ENCODE results near the gene SACS.
"Not testable (repeated sequence)": the region's sequence is repeated elsewhere in the genome, so short reads cannot be mapped to it uniquely, and the experiment has no call there.

SACS gene

GRCh38 chr13:23411706-23412105, 21.8 kb downstream of the SACS start:
- no CpG with 5 or more reads among the region's 11 CpGs for WGBS (ENCODE audit: insufficient coverage, insufficient read length)
- Histone ChIP-seq H3K9me3 (ENCODE audit: control insufficient read depth, insufficient read depth, low read length) (no peaks in the 10 kb centered on the region), H3K27ac (ENCODE audit: low read length) (no peak overlapping the region), H3K4me1 (ENCODE audit: control insufficient read depth, insufficient read depth, low read length) (no peaks in the 10 kb centered on the region), H3K27me3 (ENCODE audit: control insufficient read depth, insufficient read depth, low read length) (no peaks in the 10 kb centered on the region), H3K36me3 (ENCODE audit: control insufficient read depth, insufficient read depth, low read length) (no peaks in the 10 kb centered on the region), H3K4me3 (ENCODE audit: low read length) (no peak overlapping the region)
- no peak for DNase-seq (ENCODE audit: low read depth, low spot score)

- no CpG with 5 or more reads among the region's 4 CpGs for WGBS (ENCODE audit: insufficient coverage, insufficient read length)
- DNase-seq (ENCODE audit: low read depth, low spot score): no peak
- Histone ChIP-seq H3K4me1 (ENCODE audit: control insufficient read depth, insufficient read depth, low read length) (no peaks in the 10 kb centered on the region), H3K4me3 (ENCODE audit: low read length) (no peak overlapping the region), H3K9me3 (ENCODE audit: control insufficient read depth, insufficient read depth, low read length) (no peaks in the 10 kb centered on the region), H3K27me3 (ENCODE audit: control insufficient read depth, insufficient read depth, low read length) (no peaks in the 10 kb centered on the region), H3K36me3 (ENCODE audit: control insufficient read depth, insufficient read depth, low read length) (no peaks in the 10 kb centered on the region), H3K27ac (ENCODE audit: low read length) (no peak overlapping the region)
These were observed 22.3 kb downstream of the SACS start for GRCh38 chr13:23411220-23411619.

DNA sequence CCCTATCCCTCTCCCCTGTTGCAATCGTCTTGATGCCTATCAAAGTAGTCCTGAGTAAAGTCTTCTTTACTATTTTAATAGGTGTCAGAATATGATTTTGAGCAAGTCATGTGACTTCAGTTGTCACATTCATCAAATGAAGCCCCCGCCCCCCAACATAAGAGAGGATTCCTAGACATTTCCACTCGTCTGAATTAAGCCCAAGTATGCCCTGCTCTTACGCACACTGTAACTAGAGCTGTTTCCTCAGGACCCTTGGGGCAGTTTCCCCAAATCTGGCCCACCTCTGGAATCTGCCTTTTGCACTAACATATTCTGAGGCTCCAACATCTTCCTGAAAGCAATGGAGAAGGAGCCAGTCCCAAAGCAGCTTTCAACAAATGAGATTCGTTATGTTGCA, 25.5 kb downstream of the SACS start:
- Histone ChIP-seq H3K27me3 (ENCODE audit: control insufficient read depth, insufficient read depth, low read length) (no peaks in the 10 kb centered on the region), H3K36me3 (ENCODE audit: control insufficient read depth, insufficient read depth, low read length) (no peaks in the 10 kb centered on the region), H3K9me3 (ENCODE audit: control insufficient read depth, insufficient read depth, low read length) (no peaks in the 10 kb centered on the region), H3K4me1 (ENCODE audit: control insufficient read depth, insufficient read depth, low read length) (no peaks in the 10 kb centered on the region), H3K27ac (ENCODE audit: low read length) (no peak overlapping the region), H3K4me3 (ENCODE audit: low read length) (no peak overlapping the region)
- DNase-seq (ENCODE audit: low read depth, low spot score): no peak
- no CpG with 5 or more reads among the region's 5 CpGs for WGBS (ENCODE audit: insufficient coverage, insufficient read length)

DNA sequence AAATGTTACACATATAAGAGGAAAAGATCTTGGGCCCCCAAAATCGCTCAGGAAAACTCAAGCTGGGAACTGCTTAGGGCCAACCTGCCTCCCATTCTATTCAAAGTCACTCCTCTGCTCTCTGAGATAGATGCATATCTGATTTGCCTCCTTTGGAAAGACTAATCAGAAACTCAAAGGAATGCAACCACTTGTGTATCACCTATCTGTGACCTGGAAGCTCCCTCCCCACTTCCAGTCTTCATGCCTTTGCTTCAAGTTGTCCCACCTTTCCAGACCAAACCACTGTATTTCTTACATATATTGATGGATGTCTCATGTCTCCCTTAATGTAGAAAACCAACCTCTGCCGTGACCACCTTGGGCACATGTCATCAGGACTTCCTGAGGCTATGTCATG, 32.3 kb downstream of the SACS start:
- H3K4me3 ChIP-seq (ENCODE audit: low read length); H3K4me1 ChIP-seq (ENCODE audit: control insufficient read depth, insufficient read depth, low read length); H3K9me3 ChIP-seq (ENCODE audit: control insufficient read depth, insufficient read depth, low read length); H3K27me3 ChIP-seq (ENCODE audit: control insufficient read depth, insufficient read depth, low read length); H3K36me3 ChIP-seq (ENCODE audit: control insufficient read depth, insufficient read depth, low read length); DNase-seq (ENCODE audit: low read depth, low spot score); H3K27ac ChIP-seq (ENCODE audit: low read length): not testable (repeated sequence)
- no CpG with 5 or more reads among the region's 2 CpGs for WGBS (ENCODE audit: insufficient coverage, insufficient read length)

- H3K36me3 ChIP-seq (ENCODE audit: control insufficient read depth, insufficient read depth, low read length): no peaks in the 10 kb centered on the region; the same call in 1 of the 2 replicates
- H3K4me1 ChIP-seq (ENCODE audit: control insufficient read depth, insufficient read depth, low read length): no peaks in the 10 kb centered on the region
- no peak for DNase-seq (ENCODE audit: low read depth, low spot score)
- H3K4me3 ChIP-seq (ENCODE audit: low read length): no peak overlapping the region
- no peaks in the 10 kb centered on the region for H3K9me3 ChIP-seq (ENCODE audit: control insufficient read depth, insufficient read depth, low read length)
- H3K27me3 ChIP-seq (ENCODE audit: control insufficient read depth, insufficient read depth, low read length): no peaks in the 10 kb centered on the region
- no CpG with 5 or more reads among the region's 6 CpGs for WGBS (ENCODE audit: insufficient coverage, insufficient read length)
- H3K27ac ChIP-seq (ENCODE audit: low read length): no peak overlapping the region
These were observed 34.2 kb downstream of the SACS start for GRCh38 chr13:23399347-23399746.

DNA sequence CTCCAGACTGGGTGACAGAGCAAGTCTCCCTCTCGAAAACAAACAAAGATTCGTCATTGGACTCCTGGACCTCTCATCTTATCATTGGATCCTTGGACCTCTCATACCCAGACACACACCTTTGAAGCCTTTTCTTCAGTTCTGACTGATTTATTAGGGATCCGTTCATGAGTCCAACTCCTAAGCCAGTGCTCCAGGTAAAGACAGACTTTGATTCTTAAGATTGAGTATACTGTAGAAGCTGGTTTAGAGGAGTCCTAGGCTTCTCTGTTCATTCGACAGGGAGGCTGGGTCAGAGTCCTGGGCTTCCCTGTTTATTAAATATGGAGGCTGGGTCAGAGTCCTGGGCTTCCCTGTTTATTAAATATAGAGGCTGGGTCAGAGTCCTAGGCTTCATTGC, 38.7 kb downstream of the SACS start:
- DNase-seq (ENCODE audit: low read depth, low spot score): no peak
- Histone ChIP-seq H3K4me1 (ENCODE audit: control insufficient read depth, insufficient read depth, low read length) (0 out of 2 replicates have a peak, but pooled peaks cover 1% of the 10 kb centered on the region), H3K27ac (ENCODE audit: low read length) (no peak overlapping the region), H3K27me3 (ENCODE audit: control insufficient read depth, insufficient read depth, low read length) (no peaks in the 10 kb centered on the region), H3K36me3 (ENCODE audit: control insufficient read depth, insufficient read depth, low read length) (no peaks in the 10 kb centered on the region; the same call in 1 of the 2 replicates), H3K4me3 (ENCODE audit: low read length) (no peak overlapping the region), H3K9me3 (ENCODE audit: control insufficient read depth, insufficient read depth, low read length) (no peaks in the 10 kb centered on the region)
- no CpG with 5 or more reads among the region's 4 CpGs for WGBS (ENCODE audit: insufficient coverage, insufficient read length)

DNA sequence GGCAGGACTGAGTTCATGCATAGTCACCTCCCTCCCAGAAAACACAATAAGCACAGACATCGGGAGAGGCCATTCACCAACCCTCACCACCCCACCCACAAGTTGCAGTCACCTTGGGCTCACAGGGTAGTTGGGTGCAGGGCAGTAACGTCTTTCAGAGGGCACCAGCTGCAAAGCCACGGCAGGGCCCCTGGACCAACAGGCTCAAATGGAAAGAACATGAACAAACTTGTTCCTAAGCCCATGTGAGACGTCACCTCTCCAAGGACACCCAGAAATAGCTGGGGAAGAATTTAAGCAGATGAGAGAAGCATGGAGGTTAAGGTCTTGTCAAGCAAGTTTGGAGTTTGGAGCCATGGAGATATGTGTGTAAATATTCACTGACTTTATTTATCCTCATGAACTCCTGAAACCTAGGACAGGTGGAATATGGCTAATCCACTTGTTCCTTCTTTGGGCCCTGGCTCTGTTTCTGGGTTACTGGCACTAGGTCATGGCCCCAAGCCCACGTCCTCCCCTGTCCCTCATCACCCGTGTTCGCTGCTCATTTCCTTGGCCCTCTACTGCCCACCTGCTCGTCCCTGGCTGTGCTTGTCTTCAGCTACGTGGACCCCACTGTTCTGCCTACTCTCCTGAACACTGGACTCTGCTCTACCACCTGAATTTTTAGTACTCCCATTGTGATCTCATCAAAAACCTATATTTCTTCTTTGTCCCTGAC, 40.4 kb downstream of the SACS start:
- no CpG with 5 or more reads among the region's 9 CpGs for WGBS (ENCODE audit: insufficient coverage, insufficient read length)

DNA sequence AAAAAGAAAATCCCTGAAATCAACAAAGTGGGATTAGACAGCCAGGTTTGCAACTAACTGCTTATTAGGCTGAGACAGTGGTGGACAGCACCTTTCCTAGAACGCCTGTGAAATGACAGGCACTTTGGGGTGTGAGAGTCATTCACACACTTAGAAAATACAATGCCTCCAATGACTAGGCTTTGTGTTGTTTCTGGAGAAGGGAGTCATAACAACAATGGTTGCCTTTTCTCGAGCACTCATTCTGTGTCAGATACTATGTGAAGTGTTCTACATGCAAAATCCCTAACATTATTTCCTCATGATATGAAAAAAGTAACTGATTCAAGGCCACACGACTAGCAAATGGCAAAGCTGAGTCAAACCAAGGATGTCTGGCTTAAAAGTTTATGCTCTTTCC, 41.2 kb downstream of the SACS start:
- Histone ChIP-seq H3K36me3 (ENCODE audit: control insufficient read depth, insufficient read depth, low read length) (no peaks in the 10 kb centered on the region), H3K27ac (ENCODE audit: low read length) (no peak overlapping the region), H3K27me3 (ENCODE audit: control insufficient read depth, insufficient read depth, low read length) (no peaks in the 10 kb centered on the region), H3K4me3 (ENCODE audit: low read length) (no peak overlapping the region), H3K9me3 (ENCODE audit: control insufficient read depth, insufficient read depth, low read length) (no peaks in the 10 kb centered on the region), H3K4me1 (ENCODE audit: control insufficient read depth, insufficient read depth, low read length) (0 out of 2 replicates have a peak, but pooled peaks cover 1% of the 10 kb centered on the region)
- WGBS (ENCODE audit: insufficient coverage, insufficient read length): no CpG with 5 or more reads among the region's 3 CpGs
- no peak for DNase-seq (ENCODE audit: low read depth, low spot score)

More for the DNA sequence above, 40.4 kb downstream of the SACS start:
- DNase-seq (ENCODE audit: low read depth, low spot score): no peak
- no peaks in the 10 kb centered on the region for H3K9me3 ChIP-seq (ENCODE audit: control insufficient read depth, insufficient read depth, low read length)
- H3K27me3 ChIP-seq (ENCODE audit: control insufficient read depth, insufficient read depth, low read length): no peaks in the 10 kb centered on the region
- 0 out of 2 replicates have a peak, but pooled peaks cover 1% of the 10 kb centered on the region for H3K4me1 ChIP-seq (ENCODE audit: control insufficient read depth, insufficient read depth, low read length)
- H3K36me3 ChIP-seq (ENCODE audit: control insufficient read depth, insufficient read depth, low read length): no peaks in the 10 kb centered on the region
- no peak overlapping the region for H3K27ac ChIP-seq (ENCODE audit: low read length)
- no peak overlapping the region for H3K4me3 ChIP-seq (ENCODE audit: low read length)

DNA sequence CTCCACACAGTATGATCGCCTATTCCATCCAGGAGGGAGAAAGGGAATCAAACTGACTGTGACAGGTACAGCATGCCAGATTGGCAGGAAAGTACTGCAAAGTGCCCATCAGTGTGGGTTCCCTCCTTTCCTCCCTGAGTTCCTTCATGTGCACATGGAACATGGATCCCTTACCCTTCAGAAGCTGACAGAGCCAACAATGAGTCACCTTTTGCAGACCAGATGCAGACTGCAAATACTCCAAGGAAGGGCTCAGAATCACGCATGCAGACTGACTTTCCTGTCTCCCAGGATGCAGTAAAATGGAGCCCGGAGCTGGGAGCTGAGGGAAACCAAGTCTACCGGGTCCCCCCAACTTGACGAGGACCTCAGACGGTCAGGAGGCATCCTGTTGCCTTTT, 41.8 kb downstream of the SACS start:
- WGBS (ENCODE audit: insufficient coverage, insufficient read length): no CpG with 5 or more reads among the region's 6 CpGs
- H3K27me3 ChIP-seq (ENCODE audit: control insufficient read depth, insufficient read depth, low read length): no peaks in the 10 kb centered on the region
- H3K27ac ChIP-seq (ENCODE audit: low read length): no peak overlapping the region
- 0 out of 2 replicates have a peak, but pooled peaks cover 1% of the 10 kb centered on the region for H3K4me1 ChIP-seq (ENCODE audit: control insufficient read depth, insufficient read depth, low read length)
- no peaks in the 10 kb centered on the region for H3K9me3 ChIP-seq (ENCODE audit: control insufficient read depth, insufficient read depth, low read length)
- no peaks in the 10 kb centered on the region for H3K36me3 ChIP-seq (ENCODE audit: control insufficient read depth, insufficient read depth, low read length)
- DNase-seq (ENCODE audit: low read depth, low spot score): no peak
- H3K4me3 ChIP-seq (ENCODE audit: low read length): no peak overlapping the region

DNA sequence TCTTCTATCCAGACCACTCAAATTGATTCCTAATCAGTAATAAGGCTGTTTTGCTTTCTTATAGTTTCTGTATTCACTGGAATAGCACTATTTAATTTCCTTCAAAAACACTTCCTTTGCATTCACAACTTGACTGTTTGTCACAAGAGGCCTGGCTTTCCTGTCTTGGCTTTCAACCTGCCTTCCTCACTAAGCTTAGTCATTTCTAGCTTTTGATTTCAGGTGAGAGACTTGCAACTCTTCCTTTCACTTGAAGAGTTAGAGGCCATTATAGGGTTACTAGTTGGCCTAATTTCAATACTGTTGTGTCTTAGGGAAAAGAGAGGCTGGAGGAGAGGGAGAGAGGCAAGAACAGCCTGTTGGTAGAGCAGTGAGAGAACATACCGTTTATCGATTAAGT, 47.0 kb downstream of the SACS start:
- no CpG with 5 or more reads among the region's 2 CpGs for WGBS (ENCODE audit: insufficient coverage, insufficient read length)
- no peaks in the 10 kb centered on the region for H3K36me3 ChIP-seq (ENCODE audit: control insufficient read depth, insufficient read depth, low read length)

DNA sequence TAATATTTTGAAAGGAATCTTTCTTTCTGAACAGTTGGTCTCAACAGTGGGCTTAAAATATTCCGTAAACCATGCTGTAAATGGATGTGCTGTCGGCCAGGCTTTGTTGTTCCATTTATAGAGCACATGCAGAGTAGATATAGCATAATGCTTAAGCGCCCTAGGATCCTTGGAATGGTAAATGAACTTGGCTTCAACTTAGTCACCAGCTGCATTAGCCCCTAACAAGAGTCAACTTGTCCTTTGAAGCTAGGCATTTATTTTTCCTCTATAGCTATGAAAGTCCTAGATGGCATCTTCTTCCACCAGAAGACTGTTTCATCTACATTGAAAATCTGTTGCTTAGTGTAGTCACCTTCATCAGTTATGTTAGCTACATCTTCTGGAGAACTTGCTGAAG, 47.6 kb downstream of the SACS start:
- no peak overlapping the region for H3K27ac ChIP-seq (ENCODE audit: low read length)
- H3K27me3 ChIP-seq (ENCODE audit: control insufficient read depth, insufficient read depth, low read length): no peaks in the 10 kb centered on the region
- H3K4me1 ChIP-seq (ENCODE audit: control insufficient read depth, insufficient read depth, low read length): 0 out of 2 replicates have a peak, but pooled peaks cover 1% of the 10 kb centered on the region
- H3K9me3 ChIP-seq (ENCODE audit: control insufficient read depth, insufficient read depth, low read length): no peaks in the 10 kb centered on the region
- no peak for DNase-seq (ENCODE audit: low read depth, low spot score)
- H3K36me3 ChIP-seq (ENCODE audit: control insufficient read depth, insufficient read depth, low read length): no peaks in the 10 kb centered on the region
- no CpG with 5 or more reads among the region's 3 CpGs for WGBS (ENCODE audit: insufficient coverage, insufficient read length)
- H3K4me3 ChIP-seq (ENCODE audit: low read length): no peak overlapping the region

More for the DNA sequence above, 47.0 kb downstream of the SACS start:
- DNase-seq (ENCODE audit: low read depth, low spot score): no peak
- Histone ChIP-seq H3K9me3 (ENCODE audit: control insufficient read depth, insufficient read depth, low read length) (no peaks in the 10 kb centered on the region), H3K4me1 (ENCODE audit: control insufficient read depth, insufficient read depth, low read length) (0 out of 2 replicates have a peak, but pooled peaks cover 1% of the 10 kb centered on the region), H3K27ac (ENCODE audit: low read length) (no peak overlapping the region), H3K27me3 (ENCODE audit: control insufficient read depth, insufficient read depth, low read length) (no peaks in the 10 kb centered on the region), H3K4me3 (ENCODE audit: low read length) (no peak overlapping the region)
